HG02763 (cell line): ENCODE measurements around the gene PTPRM.
"Not testable (repeated sequence)": the region's sequence is repeated elsewhere in the genome, so short reads cannot be mapped to it uniquely, and the experiment has no call there.

ENCODE experiments used
- ATAC-seq: cut with Tn5 transposase; IDR thresholded peaks from one replicate; pipeline ENCODE4 v1.9.1; 2021; ENCODE audit warnings: mild to moderate bottlenecking, moderate library complexity; ENCODE audit not compliant: unreplicated experiment

The PTPRM gene

DNA sequence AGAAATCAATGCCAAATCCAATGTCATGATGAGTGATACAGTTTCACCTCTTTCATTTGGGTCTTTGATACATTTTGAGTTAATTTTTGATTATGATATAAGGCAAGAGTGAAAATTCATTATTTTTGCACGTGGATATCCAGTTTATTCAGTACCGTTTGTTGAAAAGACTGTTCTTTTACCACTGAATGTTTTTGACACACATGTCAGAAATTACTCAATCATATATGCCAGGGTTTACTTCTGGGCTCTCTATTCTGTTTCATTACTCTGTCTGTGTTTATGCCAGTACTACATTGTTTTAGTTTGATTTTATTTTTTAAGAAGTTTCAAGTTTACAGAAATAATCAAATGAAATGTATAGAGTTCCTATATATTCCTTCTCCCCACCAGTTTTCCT is 154.4 kb downstream of the PTPRM start:
- ATAC-seq = no peak

GRCh38 chr18:7722955-7723354 is 155.8 kb downstream of the PTPRM start:
- no peak for ATAC-seq

GRCh38 chr18:7723558-7723957 is 156.4 kb downstream of the PTPRM start:
- no peak for ATAC-seq

DNA sequence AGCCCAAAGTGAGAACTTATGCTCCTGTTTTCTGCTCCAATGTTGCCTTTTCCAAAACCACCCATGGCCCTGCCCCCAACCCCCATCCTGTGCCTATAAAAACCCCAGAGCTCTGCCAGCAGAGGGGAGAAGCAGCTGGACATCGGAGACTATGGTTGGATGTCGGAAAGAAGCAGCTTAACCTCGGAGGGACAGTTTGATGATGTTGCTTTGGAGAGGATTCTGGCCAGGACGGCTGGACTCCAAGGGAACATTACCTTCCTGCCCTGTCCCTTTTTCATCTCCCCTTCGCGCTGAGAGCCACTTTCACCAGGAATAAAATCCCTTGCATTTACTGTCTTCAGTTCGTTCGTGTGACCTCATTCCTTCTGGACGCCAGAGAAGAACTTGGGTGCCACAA is 158.4 kb downstream of the PTPRM start:
- ATAC-seq = no peak

GRCh38 chr18:7725897-7726296 is 158.8 kb downstream of the PTPRM start:
- no peak for ATAC-seq

GRCh38 chr18:7726522-7726921 is 159.4 kb downstream of the PTPRM start:
- ATAC-seq = no peak

DNA sequence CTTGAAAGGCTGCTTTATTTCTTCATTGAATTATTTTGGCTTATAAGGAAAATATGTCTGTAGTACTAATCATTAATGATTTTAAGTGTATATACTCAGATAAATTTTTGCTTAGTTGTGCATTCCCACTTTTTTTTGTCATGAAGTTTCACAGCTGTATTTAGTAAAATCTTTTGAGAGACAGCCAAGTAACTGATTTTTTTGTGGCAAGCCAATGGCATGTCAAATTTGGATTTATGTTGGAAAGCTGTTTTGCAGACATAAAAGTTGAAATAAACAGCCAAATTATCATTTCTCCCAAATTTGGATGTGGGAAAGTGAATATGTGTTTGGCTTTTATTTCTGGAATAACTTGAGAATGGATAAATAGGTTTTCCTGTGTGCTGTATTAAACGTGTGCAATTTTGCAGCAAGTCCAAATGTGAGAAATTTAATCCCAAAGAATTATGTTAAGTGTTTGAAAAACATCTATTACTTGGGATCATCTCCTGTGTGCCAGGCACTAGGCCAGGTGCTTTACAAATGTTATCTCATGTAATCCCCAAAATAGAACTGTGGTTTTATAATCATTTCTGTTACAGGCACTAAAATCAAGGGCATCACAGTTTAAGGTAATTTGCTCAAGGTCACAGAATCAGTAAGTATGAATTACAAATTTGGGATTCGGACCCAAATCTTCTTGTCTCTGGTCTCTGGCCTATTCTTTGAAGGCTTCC is 160.4 kb downstream of the PTPRM start:
- ATAC-seq = no peak

DNA sequence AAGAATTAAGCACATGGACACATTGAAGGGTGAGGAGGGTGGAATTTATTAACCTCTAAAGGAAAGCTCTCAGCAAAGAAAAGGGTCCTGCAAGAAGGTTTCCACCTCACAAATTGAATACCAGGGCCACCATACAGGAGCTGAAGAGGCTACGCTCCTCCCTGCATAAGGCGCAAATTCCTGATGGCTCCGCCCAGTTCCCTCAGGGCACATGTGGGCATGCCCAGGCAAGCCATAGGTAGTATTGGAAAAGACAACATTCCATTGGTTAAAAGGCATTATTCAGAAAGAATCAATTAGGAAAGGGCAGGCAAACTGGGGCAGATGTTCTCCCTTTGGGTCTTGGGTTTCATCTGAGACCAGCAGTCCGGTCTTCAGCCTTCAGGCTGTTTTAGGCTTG is 161.2 kb downstream of the PTPRM start:
- ATAC-seq = no peak

- no peak for ATAC-seq
These were observed 162.8 kb downstream of the PTPRM start for GRCh38 chr18:7729868-7730267.

DNA sequence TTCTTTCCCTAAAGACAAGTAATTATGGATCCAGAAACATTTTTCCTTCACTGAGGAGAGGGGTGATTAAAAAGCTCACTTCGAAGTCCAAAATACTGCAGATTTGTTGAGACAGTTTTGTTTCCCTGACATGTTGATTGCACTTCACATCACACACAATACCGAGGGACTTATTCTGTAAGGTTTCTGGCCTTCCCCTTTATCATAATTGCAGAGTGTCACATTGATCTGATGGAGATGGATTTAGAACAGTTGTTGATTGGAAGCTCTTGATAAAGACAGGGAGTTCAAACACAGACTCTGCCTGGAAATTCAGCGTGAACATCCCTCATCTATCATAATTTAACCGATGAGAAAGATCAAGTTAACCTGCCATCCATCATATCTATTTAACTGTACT is 163.6 kb downstream of the PTPRM start:
- no peak for ATAC-seq

DNA sequence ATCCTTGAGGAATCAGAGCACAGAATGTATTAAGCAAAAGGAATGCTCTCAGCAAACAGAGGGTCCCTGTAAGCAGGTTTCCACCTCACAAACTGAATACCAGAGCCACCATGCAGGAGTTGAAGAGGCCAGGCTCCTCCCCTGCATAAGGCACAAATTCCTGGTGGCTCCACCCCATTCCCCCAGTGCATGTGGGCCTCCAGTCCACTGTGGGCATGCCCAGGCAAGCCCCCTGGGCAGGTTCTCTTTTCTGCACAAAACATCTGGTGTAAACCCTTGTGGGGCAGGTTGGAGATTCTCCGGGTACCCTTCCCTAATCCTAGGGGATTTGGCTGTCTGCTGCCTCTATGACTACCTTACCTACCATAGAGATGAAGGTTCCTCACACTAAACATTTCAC is 166.5 kb downstream of the PTPRM start:
- no peak for ATAC-seq

DNA sequence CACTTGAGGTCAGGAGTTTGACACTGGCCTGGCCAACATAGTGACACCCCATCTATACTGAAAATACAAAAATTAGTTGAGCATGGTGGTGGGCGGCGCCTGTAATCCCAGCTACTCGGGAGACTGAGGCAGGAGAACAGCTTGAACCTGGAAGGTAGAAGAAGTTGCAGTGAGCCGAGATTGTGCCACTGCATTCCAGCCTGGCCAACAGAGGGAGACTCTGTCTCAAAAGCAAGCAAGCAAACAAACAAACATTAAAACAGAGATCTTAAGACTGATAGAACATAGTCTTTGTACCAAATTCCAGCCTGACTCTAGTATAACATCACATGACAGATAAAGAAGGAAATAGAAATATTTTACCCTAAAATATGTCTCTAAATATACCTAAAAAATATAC is 168.1 kb downstream of the PTPRM start:
- no peak for ATAC-seq

- no peak for ATAC-seq
These were observed 168.6 kb downstream of the PTPRM start for GRCh38 chr18:7735626-7736175.

- ATAC-seq = not testable (repeated sequence)
These were observed 169.4 kb downstream of the PTPRM start for GRCh38 chr18:7736526-7736925.

- ATAC-seq = no peak
These were observed 170.4 kb downstream of the PTPRM start for GRCh38 chr18:7737550-7737949.

DNA sequence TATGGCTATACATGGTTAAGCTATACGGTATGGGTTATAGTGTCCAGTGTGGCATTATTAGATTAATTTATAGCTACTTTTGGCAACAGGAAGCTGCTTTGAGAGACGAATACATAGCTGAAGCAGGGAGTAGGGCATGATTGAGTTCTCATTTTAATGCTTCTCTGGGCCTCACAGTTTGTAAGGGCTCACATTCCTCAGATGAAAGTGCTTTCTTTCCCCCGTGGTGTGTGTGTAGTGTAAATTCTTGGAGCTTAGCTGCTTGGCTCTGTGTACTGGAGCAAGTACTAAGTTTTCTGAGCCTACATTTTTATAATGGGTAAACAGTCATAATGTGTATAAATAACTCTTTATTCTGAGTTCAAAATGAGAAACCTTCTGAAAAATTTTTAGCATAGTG is 173.7 kb downstream of the PTPRM start:
- no peak for ATAC-seq

DNA sequence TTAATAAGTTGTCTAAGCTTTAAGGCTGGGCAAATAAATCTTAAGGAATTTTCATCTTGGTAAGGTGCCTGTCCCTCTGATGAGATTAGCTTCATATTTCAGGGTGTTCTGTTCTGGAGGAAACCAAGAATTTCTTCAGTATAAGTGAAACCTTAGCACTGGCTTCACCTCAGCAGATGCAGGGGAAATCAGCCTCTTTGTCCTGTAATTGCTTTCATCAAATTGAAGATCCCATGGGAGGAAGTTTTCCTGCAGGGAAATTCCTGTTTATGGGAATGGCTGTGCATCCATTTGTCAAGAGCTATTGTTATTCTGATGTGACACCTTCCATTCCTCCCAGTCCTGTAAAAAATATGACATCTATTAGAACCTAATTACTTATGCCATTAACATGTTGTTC is 174.5 kb downstream of the PTPRM start:
- no peak for ATAC-seq

DNA sequence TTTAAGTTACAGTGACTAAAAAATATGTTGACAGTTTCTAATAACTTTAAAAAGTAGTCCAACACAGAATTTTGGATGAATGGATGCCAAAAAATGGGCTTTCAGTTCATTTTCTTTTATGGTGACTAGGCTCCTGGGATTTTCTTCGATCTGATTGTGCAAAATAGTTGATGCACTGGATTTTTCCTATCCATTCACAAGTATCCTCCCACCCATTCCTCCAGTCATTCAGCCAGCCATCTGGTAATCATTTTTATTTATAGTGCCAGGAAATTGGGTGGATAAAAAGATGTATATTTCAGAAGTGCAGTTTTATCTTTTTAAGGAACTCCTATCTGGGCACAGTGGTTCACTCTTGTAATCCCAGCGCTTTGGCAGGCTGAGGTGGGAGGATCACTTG is 175.1 kb downstream of the PTPRM start:
- no peak for ATAC-seq

GRCh38 chr18:7743256-7743655 is 176.1 kb downstream of the PTPRM start:
- no peak for ATAC-seq

DNA sequence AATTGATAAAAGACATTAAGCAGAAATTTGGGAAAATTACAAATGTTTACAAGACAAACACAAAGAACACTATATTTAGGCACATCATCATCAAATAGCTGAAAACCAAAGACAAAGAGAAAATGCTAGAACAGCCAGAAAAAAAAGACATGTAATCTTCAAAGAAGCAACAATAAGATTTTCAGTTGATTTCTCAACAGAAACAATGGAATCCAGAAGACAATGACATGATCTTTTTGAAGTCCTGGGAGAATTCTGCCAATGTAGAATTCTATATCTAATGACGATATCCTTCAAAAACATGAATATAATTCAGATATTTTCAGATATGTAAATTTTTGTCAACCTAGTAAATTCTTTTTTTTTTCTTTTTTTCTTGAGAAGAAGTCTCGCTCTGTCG is 179.0 kb downstream of the PTPRM start:
- ATAC-seq = no peak

DNA sequence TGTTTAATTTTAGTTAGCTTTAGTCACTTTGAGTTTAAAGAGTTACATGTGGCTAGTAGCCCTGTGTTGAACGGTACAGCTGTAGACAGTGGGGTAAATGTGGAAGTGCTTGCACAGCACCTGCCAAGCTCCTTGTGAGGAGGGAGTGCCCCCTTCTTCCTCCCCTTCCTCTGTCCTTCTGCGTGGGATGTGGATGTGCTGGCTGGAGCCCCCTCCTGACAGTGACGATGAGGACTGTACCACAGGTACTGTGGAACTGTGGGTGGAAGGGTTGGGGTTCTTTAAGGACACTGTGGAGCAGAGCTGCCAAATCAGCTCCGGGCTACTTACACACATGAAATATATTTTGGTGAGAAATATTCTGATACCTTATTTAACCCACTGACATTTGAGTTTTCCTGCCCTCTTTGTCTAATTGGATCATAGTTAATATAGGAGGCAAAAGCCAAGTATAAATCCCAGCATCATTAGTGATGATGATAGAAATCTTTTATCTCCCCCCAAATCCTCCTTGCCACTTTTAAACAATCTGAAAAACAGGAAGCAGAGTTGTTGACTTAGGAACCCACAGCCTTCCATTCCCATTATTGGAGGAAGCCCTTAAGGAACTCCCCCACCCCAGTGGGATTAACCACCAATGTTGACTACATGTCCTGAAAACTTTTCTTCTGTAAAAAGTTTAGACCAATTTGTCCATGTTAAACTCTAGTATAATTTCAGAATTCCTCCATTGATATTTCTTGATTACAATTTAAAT is 181.3 kb downstream of the PTPRM start:
- no peak for ATAC-seq

GRCh38 chr18:7749008-7749405 is 181.9 kb downstream of the PTPRM start:
- no peak for ATAC-seq
